IMR-90 (cell line): Measurements from ENCODE around the gene RXFP1.

Source experiments
- BHLHE40 ChIP-seq: fragments of 150-350 bp; IDR thresholded peaks from 2 replicates; pipeline ENCODE4 v1.6.1; 2016; ENCODE audit warnings: mild to moderate bottlenecking, low read depth, low read length
- CHD1 ChIP-seq: IDR thresholded peaks from 2 replicates; pipeline ENCODE4 v1.6.1; 2012; ENCODE audit warnings: low read depth, low read length, improper control_type of control experiment
- MAFK ChIP-seq: IDR thresholded peaks from 2 replicates; pipeline ENCODE4 v1.6.1; 2012; ENCODE audit warnings: low read depth, low read length, improper control_type of control experiment
- POLR2A ChIP-seq: IDR thresholded peaks from 2 replicates; pipeline ENCODE4 v1.6.1; 2012; ENCODE audit warnings: mild to moderate bottlenecking, low read depth, low read length
- RAD21 ChIP-seq: IDR thresholded peaks from 2 replicates; pipeline ENCODE4 v1.6.1; 2012; ENCODE audit warnings: low read length, improper control_type of control experiment
- SMC3 ChIP-seq: fragments of 150-350 bp; IDR thresholded peaks from 2 replicates; pipeline ENCODE4 v1.6.1; 2016; ENCODE audit warnings: low read depth, mild to moderate bottlenecking, antibody characterized with exemption, low read length, moderate library complexity
- TF ChIP-seq, protein P1 (sequence below): conservative IDR thresholded peaks from 2 replicates; pipeline ENCODE4 v1.5.1; 2012; ENCODE audit warnings: mild to moderate bottlenecking, low read depth, low read length, improper control_type of control experiment

DNA sequence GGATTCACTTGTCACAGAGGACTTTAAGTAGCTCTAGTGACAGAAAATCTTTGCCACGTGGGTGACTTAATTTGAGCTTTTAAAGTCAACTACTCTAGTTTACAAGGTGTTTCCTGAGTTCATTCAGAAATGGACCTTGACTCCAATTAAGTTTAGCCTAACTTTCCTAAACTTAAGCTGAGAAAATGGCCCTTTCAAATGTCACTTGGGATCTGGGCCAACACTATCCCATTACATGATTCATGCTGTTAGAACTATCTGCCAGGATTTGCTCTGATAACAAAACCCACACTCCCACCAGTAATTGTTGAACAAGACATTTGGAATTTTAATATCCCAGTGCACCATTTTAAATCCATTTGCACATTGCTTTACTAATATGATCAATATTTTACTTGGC, 109.2 kb downstream of the RXFP1 start:
- TF ChIP-seq, protein P1, sequence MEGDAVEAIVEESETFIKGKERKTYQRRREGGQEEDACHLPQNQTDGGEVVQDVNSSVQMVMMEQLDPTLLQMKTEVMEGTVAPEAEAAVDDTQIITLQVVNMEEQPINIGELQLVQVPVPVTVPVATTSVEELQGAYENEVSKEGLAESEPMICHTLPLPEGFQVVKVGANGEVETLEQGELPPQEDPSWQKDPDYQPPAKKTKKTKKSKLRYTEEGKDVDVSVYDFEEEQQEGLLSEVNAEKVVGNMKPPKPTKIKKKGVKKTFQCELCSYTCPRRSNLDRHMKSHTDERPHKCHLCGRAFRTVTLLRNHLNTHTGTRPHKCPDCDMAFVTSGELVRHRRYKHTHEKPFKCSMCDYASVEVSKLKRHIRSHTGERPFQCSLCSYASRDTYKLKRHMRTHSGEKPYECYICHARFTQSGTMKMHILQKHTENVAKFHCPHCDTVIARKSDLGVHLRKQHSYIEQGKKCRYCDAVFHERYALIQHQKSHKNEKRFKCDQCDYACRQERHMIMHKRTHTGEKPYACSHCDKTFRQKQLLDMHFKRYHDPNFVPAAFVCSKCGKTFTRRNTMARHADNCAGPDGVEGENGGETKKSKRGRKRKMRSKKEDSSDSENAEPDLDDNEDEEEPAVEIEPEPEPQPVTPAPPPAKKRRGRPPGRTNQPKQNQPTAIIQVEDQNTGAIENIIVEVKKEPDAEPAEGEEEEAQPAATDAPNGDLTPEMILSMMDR = no peak
- TF ChIP-seq RAD21 (no peak), SMC3 (no peak), CHD1 (no peak), POLR2A (no peak), BHLHE40 (no peak), MAFK (no peak)
